Peyer's patch (tissue), 4 donors: ENCODE results near the gene IGFN1.

Experiments used
- POLR2A ChIP-seq, 2 donors: fragments of 450-650 bp; IDR thresholded peaks; one replicate each; pipeline ENCODE4 v1.5.1; 2017; ENCODE audit warnings: antibody characterized with exemption in 2 of 2, mild to moderate bottlenecking in 2 of 2, moderate library complexity in 2 of 2
- TF ChIP-seq, protein P1 (sequence below), 6 experiments: fragments of 450-650 bp in 4 of 6; fragments of 200-600 bp in 2 of 6; sonication (generic) in 1 of 6; IDR thresholded peaks; one replicate each; pipeline ENCODE4 v1.5.1; 2017 to 2019; ENCODE audit warnings: antibody characterized with exemption in 6 of 6, mild to moderate bottlenecking in 3 of 6, moderate library complexity in 1 of 6

DNA sequence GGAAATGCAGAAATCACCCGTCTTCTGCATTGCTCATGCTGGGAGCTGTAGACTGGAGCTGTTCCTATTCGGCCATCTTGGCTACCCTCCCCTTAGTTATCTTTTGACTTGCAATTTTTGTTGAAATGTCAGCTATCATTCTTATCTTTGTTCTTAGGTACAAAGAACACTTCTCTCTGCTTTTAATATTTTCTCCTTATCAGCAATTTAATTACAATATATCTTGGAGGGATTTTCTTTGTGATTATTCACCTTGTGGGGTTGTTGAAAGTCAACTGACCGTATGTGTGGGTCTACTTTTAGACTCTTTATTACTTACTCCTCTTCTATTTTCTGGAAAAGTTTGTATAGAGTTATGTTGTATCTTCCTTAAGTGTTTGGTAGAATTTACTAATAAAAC lies 49.5 kb downstream of the IGFN1 start:
- TF ChIP-seq, protein P1, sequence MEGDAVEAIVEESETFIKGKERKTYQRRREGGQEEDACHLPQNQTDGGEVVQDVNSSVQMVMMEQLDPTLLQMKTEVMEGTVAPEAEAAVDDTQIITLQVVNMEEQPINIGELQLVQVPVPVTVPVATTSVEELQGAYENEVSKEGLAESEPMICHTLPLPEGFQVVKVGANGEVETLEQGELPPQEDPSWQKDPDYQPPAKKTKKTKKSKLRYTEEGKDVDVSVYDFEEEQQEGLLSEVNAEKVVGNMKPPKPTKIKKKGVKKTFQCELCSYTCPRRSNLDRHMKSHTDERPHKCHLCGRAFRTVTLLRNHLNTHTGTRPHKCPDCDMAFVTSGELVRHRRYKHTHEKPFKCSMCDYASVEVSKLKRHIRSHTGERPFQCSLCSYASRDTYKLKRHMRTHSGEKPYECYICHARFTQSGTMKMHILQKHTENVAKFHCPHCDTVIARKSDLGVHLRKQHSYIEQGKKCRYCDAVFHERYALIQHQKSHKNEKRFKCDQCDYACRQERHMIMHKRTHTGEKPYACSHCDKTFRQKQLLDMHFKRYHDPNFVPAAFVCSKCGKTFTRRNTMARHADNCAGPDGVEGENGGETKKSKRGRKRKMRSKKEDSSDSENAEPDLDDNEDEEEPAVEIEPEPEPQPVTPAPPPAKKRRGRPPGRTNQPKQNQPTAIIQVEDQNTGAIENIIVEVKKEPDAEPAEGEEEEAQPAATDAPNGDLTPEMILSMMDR (IDR thresholded peaks at IDR 0.05) = no peak
- no peak for TF ChIP-seq POLR2A (IDR thresholded peaks at IDR 0.05)
